Inflammatory macrophage treated with lipopolysaccharide for 4 hours (primary cell): ENCODE data around the gene CHRM4.
A peak's percentile ranks its signal among the peaks of the same experiment; 100 is the strongest.

Experiments used
- DNase-seq: peaks from one replicate; pipeline ENCODE4 v3.0.0-alpha.2; 2020

The CHRM4 gene

DNA sequence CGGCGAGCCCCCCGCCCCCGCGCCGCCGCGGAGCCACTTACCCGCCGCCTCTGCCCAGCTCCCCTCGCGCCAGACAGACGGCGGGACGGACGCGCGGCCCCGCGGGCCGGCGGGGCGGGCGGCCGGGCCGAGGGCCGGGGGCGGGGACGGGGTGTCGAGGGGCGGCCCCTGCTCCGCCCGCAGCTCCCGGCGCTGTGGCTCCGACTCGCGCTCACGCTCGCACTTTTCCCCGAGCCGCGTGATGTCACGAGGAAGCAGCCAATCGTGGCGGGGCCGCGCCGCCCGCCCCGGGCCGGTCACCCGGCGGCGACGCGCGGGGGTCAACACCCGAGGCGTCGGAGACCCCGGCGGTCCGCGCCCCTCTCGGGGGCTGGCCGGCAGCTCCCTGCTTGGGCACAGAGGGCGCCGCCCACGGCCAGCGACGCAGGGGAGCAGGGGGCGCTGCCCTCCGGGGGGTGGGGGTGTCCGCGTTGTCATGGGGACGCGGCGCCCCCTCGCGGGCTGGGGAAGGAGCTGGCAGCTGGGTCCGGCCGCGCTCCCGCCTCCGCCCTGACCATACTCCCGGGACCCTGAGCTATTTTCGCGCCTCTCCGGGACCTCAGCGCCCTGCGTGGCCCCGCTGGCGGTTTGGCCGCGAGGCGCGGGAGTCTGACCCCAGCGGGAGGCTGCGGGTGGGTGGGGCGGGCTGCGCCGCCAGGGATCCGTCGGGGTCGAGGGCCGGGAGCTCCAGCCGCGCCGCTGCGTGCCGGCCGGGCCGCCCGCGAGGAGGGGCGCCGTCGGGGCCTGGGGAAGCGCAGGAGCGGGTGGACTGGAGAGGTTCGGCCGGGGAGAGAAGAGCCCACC lies at the start of gene CHRM4:
Gene CHRM4 (minus strand): TSS at position 199 of the 843 bp plus-strand sequence. CDS start 5,219 bp downstream, outside the sequence.
- peak; percentile 41 for DNase-seq

DNA sequence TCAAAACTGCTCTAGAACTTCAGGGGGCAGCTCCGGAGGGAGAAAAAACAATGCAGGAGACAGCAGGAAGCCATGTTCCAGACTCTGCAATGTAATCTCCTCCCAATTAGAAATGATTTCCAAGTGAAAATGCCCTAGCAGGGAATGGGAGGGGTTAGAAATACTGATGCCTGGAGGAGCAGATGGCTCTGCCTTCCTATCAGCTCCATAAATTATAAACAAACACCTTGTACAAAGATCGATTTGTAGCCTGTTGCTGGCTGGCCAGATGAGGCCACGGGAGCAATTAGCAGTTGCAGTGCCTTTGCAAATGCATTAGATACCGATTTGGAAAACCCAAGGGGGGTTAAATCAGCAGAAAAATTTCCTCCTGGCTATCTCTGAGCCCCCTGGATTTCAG lies 46.6 kb upstream of the CHRM4 start:
- DNase-seq: no peak

DNA sequence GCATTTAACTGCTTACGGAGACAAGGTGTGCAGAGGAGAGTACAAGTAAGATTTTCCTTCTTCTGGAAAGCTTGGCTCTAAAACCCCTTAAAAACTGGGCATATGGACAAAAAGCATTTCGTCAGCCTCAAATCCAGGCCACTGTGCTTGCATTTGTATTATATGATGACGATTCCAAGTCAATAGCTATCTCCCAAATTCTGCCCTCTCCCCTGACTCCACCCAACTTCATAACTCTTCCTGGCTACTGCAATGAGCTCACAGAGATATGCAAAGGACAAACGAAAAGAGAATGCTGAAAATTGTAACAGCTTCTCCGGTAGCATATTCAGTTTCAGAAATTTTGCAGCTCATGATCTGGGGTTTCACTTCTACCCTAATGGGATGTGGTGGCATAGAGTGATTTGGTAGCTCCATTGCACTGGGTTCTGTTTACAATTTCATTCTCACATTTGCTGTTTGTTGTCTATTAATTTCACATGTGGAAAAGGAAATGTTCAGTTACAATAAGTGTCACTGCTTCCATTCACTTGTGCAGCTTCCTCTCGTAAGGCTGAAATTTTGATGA lies 45.6 kb upstream of the CHRM4 start:
- DNase-seq: no peak

DNA sequence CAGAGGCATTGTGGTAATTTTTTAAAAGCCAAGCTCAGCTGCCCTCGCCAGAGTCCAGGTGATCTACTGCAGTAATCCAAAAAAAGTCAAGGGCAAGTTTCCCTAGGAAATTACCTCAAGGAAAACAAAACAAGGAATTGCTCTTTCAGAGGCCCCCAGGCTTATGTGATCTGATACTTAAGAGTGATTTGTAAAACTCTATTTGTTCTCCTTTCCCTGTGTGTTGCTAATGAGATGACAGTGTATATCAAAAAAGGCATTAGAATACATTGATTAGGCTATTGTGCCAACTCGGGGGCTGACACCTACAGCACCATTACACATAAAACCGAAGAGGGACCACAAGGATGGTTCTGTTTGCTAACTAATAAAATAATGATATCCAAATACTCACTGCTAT lies 44.5 kb upstream of the CHRM4 start:
- no peak for DNase-seq

DNA sequence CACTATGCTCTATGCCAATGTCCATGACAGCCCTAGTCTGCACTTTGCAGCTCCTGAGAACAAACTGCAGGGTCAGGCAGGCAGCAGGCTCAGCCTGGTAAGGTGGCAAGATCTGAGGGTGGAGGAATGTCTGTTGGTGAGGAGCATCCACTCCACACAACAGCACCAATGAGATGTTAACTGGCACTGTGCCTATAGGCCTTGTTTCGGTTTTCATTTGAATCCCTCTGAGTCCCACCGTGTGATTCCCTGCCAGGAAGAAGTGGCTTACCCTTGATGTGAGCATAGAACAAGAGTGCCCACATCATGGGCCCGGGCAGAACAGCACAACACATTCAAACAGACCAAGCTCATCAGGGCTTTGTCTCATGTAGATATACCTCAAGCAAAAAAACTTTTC lies 44.1 kb upstream of the CHRM4 start:
- DNase-seq: no peak

DNA sequence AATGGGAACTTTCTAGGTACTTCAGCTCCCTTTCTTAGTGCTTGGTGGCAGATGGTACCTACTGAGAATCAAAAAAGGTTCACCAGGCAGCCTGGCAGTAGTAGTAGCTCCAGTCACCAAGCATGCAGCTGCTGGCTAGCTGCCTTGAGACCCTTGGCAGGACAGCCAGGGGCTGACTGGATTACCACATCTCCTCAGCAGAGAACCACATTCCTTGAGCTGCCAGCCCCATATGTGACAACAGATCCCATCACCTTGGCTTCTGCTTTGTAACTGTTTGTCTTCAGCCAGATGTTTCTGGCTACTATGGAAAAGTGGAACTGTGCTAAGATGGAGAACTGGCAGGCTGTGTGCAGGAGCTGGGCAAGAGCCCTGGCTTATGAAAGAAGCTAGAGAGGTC lies 39.6 kb upstream of the CHRM4 start:
- DNase-seq: no peak

DNA sequence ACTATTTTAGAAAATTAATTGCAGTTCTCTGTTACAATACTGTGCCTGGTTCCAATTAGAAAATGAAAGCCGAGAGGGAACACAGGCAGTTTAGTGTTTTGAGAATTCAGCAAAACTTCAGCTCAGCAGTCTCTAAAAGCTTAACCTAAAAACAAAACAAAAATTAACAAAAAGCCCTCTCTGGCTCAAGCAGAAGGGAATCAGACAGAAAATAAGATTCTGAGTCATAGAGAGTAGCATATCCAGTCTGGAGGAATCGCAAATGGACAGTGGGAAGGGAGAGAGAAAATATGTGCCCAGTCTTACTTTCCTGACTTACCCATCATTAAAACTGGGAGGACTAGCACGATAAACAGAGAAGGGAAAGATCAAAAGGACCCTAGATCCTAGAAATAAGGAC lies 38.1 kb upstream of the CHRM4 start:
- no peak for DNase-seq

DNA sequence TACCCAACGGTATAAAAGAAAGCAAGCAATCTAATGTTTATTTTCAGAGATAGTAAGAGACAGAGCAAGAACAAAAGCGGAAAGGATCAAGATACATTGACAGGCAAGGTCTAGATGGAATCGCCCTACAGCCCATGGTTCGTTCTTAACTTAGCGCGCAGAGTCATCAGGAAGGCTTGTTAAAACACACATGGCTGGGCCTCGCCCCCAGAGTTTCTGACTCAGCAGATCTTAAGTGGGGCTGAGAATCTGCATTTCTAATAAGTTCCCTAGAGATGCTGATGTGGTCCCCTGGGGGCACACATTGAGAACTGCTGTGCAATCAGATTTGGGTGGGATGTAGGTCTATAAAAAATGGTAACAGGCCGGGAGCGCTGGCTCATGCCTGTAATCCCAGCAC lies 35.8 kb upstream of the CHRM4 start:
- no peak for DNase-seq

DNA sequence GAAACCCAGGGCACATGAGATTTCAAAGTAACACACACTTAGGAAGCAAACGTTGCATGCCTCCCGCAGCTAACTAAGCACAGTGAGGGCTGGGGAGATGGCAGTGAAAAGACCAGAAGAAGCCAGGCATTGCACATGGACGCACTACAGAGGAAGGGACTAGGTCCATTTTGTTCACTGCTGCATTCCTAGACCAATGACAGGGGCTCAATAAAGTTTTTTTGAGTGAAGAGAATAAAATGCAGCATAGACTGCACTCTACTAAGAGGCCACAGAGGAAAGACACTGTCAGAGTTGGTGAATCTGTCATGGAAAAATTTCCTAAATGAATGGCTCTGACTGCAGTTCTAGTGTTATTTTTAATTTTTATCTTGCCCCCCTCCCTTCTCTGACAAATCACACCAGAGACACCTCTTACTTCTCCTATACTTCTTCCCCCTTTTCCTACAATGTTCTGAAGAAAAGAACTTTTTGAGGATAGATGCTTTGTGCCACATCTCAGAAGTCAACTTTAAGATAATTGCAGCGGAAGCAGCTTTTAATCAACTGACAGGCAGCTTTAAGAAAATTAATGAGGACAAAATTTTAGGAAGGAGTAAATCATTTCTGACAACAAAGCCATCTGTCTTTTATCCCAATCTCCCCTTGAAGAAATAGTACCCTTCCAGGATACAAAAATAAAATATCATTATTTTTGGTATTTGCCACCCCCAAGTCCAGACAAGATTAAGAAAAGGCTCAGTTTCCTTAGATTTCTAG lies 34.8 kb upstream of the CHRM4 start:
- DNase-seq: no peak

DNA sequence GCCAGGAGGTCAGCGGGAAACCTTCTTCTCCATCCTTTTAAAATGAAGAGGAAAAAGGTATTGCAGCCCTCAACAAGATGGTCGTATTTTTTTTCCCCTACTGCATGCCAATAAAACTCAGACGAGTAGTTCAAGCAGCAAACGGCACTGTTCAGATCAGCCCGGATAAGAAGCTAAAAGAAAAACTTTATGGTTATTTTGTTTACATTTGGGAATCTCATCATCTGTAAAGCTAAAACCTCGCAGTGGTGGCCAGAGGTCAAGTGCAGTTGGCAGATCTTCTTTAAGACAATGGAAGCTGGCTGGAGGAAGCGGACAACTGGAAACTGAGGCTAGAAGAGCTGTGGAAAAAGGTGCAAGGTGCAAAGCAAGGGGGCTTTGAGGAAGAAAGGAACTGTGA lies 31.0 kb upstream of the CHRM4 start:
- no peak for DNase-seq

DNA sequence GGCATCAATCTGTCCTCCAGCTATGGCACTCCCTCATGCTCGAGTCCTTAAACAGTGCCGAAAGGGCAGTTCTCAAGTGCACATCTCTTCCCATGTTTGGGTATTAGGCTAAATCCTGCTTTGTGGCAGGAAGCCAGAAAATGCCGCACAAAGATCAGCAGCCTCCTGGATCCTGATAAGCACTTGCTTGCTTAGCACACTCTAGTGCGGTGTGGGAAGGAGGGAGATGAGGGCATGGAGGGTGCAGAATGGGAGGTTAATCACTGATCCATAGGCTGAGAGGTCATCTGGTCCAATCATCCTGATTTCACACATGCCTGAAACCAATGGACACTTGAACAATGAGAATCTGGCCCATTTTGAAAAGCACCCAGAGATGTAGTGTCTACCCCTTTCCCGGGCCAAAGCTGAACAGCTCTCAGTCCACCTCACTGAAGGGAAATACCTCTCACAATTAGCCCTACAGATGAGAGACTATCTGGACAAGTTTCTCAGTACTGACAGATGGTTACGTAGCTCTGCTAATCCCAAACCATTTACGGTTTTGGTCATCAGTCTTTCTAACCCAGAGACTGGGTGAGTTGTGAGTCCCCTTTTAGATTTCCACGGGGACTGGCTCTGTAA lies 29.8 kb upstream of the CHRM4 start:
- DNase-seq: no peak

DNA sequence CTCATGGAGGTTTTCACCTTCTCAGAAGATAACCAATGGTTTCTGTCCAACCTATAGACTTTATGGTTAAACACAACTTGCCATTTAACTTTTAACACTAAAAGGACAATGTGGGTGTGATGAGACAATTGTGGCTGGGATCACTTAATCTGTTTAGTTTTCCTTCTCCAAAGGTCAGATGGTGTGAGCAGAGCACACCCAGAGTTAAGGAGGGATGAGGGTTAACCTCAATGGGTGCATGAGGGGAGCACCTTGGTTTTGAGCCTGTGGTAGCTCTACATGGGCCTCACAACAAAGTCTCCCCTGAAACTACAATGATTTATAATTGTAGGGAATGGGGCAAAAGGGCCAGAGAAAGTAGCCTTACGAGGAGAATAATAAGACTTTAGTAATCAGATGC lies 28.9 kb upstream of the CHRM4 start:
- DNase-seq: no peak

DNA sequence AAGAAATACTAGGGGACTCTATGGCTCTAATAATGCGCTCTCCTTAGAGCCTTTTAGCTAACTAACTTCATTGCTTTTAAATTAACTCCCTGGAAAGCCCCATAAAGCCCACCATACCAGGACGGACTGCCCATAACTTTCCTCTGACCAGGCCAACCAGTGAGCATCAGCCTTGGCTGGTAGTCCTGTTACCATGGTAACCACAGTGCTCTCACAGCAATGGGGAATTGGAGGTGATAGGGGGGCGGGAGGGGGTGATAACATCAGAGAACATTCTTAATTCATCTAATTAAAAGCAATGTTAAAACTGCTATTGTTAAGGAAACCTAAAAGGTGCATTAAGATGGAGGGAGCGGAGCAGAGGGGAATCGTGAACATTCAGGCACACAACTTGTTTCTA lies 27.2 kb upstream of the CHRM4 start:
- no peak for DNase-seq

DNA sequence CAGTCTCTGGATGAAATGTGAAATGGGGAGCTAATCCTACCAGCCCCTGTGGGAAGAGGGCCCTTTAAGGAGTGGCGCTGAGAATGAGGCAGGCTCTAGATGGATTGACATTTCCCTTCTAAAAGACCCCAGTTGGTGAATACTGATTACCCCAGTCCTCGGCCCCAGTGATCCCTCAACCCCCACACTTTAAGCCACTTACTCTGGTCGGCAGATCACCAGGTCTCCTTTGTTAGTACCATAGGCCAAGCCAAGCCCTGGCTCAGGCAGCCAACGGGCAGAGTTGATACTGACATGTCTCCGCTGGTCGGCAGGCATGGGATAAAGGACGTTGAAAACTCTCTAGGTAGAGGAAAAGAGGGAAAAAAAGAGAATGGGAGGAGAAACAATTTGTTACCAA lies 26.1 kb upstream of the CHRM4 start:
- DNase-seq: no peak

DNA sequence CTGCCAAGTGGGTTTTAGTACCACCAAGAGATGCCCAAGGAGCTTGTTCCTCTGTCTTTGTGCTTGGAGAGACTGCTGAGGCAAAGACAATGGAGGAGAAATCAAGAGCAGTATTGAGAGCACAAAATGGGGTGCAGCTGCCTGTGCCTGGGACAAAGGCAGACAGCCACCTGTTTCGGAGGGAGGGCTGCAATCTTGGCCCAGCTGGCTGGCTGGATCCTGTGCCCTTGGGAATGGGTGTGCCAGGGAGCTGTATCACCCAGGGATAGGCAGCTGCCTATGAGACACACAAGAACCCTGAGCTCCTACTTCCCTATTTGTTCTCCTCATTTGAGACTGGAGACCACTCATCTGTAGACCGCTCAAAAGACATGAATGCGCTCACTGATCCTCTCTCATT lies 23.3 kb upstream of the CHRM4 start:
- DNase-seq: no peak

DNA sequence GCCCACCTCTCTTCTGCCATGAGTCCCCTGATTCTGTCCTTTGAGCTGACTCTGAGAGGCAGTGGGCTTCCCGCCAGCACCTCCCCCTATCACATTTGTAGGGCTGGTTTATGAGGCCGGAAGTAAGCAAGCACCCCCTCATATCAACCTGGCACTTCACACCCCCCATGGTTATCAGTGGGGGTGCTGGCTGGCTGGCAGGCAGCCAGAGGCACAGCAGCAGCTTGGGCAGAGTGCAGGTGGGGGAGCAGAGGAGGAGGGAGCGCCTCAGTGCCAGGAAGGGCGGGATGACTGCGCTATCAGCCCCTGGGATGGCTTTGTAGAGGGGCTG lies 22.9 kb upstream of the CHRM4 start:
- DNase-seq: no peak

DNA sequence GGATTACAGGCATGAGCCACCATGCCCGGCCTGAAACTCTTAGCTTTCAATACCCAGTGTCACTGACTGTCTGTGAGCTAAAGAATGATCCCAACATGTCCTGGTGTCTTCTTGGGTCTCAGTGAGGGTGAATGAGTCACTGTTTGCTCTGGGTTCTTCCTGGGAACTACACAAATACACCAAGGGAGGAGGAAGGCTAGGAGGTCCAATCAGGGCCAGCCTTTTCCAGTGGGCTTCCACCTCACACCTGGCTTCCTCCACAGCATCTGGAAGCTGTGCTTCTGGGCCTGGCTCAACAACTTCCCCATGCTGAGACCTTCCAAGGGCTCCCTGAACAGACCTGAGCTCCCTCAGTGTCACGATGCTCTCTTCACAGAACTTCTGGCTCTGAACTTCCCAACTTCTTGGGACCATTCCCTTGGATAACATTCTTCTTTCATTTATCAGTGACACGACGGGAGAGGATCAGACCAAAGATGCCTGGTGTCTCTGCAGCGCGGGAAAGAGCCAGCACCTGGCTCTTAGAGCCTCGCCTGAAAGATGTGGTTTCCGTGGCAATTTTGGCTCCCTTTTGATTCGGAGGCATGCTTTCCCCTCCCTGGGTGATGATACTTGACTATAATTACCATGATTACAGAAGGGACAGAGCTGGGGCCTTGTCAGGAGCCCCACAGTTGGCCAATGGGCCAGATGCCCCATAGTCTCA lies 22.3 kb upstream of the CHRM4 start:
- no peak for DNase-seq

DNA sequence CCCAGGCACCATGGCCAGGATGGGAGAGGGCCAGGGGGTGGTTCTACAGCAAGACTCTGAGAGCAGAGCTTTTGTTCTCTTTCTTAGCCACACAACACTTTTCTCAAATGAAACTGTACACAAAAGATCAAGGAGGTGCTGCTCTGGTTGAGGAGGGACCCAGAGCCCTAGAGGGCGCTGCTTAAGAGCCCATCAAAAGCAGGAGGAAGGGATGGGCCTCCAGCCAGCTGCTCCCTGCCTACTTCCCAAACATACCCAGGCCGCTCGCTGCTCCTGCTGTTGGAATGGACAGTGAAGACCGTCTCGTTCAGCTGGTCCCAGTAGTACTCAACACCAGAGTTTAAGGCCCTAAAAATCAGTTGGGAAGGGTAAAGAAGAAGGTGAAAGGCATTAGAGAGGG lies 18.4 kb upstream of the CHRM4 start:
- DNase-seq: no peak

DNA sequence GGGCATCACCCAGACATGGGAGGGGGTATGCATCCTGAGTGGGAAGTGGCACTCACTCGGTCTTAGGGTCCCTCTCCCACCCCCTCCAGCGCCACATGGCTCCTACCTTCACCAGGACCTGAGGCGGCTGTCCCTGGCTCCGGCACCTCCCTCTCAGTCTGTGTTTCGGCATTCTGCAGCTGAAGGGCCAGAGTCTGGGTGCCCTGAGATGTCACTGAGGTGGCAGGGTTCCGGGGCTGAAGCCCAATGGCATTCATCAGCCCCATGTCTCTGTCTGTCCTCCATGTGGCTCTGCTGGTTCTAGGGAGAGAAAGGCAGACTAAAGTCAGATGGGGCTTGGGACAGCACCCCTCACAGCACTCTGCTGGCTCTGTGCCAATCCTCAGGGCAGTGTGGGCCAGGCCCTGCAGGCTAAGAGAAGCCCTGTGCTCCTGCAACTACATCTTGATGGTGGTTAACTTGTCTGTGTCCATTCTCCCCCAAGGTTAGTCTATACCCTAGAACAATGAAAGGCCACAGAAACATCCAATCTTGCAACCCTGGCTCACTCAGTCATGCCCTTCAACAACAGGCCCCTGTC lies 16.9 kb upstream of the CHRM4 start:
- no peak for DNase-seq

DNA sequence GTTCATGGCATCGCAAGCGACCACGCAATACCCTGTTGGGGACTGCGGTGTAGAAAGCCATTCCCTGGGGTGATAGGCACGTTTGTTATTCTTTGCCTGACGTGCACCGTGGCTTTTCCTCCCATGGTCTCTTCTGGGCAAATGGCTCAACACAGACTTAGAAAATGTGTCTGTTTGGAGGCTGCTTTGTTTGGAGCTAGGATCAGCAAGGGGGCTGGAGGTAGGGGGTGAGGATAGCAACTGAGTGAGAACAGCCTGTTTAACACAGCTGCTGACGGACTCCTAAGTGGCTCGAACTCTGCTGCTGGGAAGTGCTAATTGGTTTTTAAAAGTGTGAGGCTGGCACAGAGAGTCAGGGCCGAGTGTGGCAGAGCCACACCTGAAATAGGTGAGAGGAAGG lies 16.1 kb upstream of the CHRM4 start:
- DNase-seq: no peak

DNA sequence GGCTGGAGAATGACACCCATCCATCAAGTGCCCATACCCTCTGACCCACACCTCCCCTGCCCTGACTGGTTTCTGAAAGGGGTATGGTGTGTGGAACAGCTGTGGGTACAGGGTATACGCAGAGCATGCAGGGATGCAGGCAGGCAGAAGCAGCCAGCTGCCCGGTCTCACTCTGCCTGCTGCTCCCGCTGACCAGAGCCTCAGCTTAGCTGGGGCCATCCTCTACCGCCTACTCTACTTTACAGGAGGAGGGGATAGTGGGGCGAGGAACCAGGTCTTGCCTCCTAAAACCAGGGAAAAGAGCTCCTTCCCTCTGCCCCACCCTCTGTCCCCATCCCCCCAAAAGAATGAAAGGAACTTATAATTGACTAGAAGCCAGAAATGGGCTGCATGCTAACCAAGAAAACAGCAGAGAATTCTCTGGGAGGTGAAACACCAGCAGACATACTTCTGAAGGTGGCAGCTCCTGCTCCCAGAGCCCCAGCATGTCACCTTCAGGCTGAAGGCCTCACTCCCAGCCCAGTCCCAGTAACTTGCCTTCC lies 13.0 kb upstream of the CHRM4 start:
- no peak for DNase-seq
